ENCODE results near the gene RAB37. TPM values are rescaled to one million over a fixed set of nuclear protein-coding genes. Genes with fewer than 3 reads are reported as not detected.

RAB37 gene
- polyA plus RNA-seq, 1 of the 3 experiments (the other 2 are of a cell fraction): 0.25 TPM

GRCh38 chr17:74750327-74751069, 13.4 kb downstream of the RAB37 start:
- POLR2A ChIA-PET: interaction anchor here (1.7 to 2.4 kb wide), 3 partner anchors 9 to 25 kb away, joined by 6 to 19 read pairs (median 9); partner anchors contain the start of gene NAT9
- Histone ChIP-seq H2AFZ (ENCODE audit: low read depth) (no peak overlapping the region), H4K20me1 (ENCODE audit: insufficient read depth) (no peaks in the 10 kb centered on the region), H3K36me3 (replicated peaks in 1 of 2; ENCODE audit: control insufficient read depth in 1 of 2, insufficient read depth in 2 of 2, low read length in 1 of 2) (no peaks in the 10 kb centered on the region), H3K4me2 (peak overlapping the region; percentile 99), H3K4me1 (ENCODE audit: control insufficient read depth in 1 of 2, insufficient read depth in 2 of 2, low read depth in 1 of 2, low read length in 1 of 2) (peaks cover 0 to 26% of the 10 kb centered on the region in 2 experiments; a peak in 1 of 4 replicates), H3F3A (replicated peaks; ENCODE audit: insufficient read depth) (peaks cover 14% of the 10 kb centered on the region), H3K9me3 (no peaks in the 10 kb centered on the region), H3K9me2 (no peaks in the 10 kb centered on the region), H3K9ac (no peak overlapping the region), H3K4me3 (ENCODE audit: low read depth in 2 of 2, low read length in 1 of 2) (peak overlapping the region; percentile 90 to 97; a peak in 3 of 4 replicates), H3K79me2 (ENCODE audit: insufficient read depth) (peaks cover 16% of the 10 kb centered on the region), H3K27me3 (ENCODE audit: insufficient read depth) (no peaks in the 10 kb centered on the region), H3K27ac (ENCODE audit: low read depth in 2 of 2, low read length in 1 of 2) (no peak overlapping the region; a peak in 1 of 4 replicates)
- 81% methylated on average over 11 of the region's 13 CpGs for WGBS (ENCODE audit: low lambda C conversion rate)
- DNase-seq: no peak
- TF ChIP-seq TCF12 (IDR thresholded peaks at IDR 0.05) (no peak), RCOR1 (IDR thresholded peaks at IDR 0.05; ENCODE audit: low read length) (no peak), ELF1 (IDR thresholded peaks at IDR 0.05) (no peak), SMC3 (IDR thresholded peaks at IDR 0.05; ENCODE audit: low read depth, low read length) (no peak), MAX (IDR thresholded peaks at IDR 0.05; ENCODE audit: low read depth) (no peak)
- TF ChIP-seq, protein P1, sequence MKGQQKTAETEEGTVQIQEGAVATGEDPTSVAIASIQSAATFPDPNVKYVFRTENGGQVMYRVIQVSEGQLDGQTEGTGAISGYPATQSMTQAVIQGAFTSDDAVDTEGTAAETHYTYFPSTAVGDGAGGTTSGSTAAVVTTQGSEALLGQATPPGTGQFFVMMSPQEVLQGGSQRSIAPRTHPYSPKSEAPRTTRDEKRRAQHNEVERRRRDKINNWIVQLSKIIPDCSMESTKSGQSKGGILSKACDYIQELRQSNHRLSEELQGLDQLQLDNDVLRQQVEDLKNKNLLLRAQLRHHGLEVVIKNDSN (IDR thresholded peaks at IDR 0.05; ENCODE audit: borderline replicate concordance, low read depth): no peak
- CTCF ChIA-PET: interaction anchor here (1.3 to 21.6 kb wide), 6 partner anchors 14 to 185 kb away, joined by 3 to 1361 read pairs (median 50); partner anchors contain the start of genes FDXR, GRIN2C, NAT9 and RAB37

DNA sequence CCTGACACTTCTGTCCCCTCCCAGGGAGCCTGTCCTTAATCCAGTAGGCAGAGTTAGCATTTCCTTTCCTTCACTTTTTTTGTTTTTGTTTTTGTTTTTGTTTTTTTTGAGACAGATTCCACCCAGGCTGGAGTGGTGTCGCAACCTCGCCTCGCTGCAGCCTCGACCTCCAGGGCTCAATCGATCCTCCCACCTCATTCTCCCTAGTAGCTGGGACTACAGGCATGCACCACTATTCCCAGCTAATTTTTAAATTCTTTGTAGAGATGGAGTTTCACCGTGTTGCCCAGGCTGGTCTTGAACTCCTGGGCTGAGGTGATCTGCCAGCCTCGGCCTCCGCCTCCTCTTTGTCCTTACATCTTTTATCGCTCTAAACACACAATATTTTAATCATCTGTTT, 15.4 kb downstream of the RAB37 start:
- Histone ChIP-seq H3K9me3 (no peaks in the 10 kb centered on the region), H3K79me2 (ENCODE audit: insufficient read depth) (peaks cover 24% of the 10 kb centered on the region), H4K20me1 (ENCODE audit: insufficient read depth) (no peaks in the 10 kb centered on the region), H2AFZ (ENCODE audit: low read depth) (no peak overlapping the region), H3K36me3 (replicated peaks in 1 of 2; ENCODE audit: control insufficient read depth in 1 of 2, insufficient read depth in 2 of 2, low read length in 1 of 2) (no peaks in the 10 kb centered on the region), H3K4me2 (no peak overlapping the region), H3K27ac (ENCODE audit: low read depth in 2 of 2, low read length in 1 of 2) (no peak overlapping the region), H3K9me2 (no peaks in the 10 kb centered on the region), H3F3A (replicated peaks; ENCODE audit: insufficient read depth) (peaks cover 1% of the 10 kb centered on the region), H3K27me3 (ENCODE audit: insufficient read depth) (no peaks in the 10 kb centered on the region), H3K9ac (no peak overlapping the region), H3K4me3 (ENCODE audit: low read depth in 2 of 2, low read length in 1 of 2) (no peak overlapping the region), H3K4me1 (ENCODE audit: control insufficient read depth in 1 of 2, insufficient read depth in 2 of 2, low read depth in 1 of 2, low read length in 1 of 2) (peaks cover 4 to 34% of the 10 kb centered on the region in 2 experiments; a peak in 3 of 4 replicates)
- 94% methylated on average over 9 of the region's 9 CpGs for WGBS (ENCODE audit: low lambda C conversion rate)
- POLR2A ChIA-PET: interaction anchor here (1.1 kb wide), 1 partner anchor 17 kb away, joined by 3 read pairs; no protein-coding TSS in a partner anchor
- no peak for DNase-seq
- TF ChIP-seq FOSL2 (IDR thresholded peaks at IDR 0.05; ENCODE audit: borderline replicate concordance, low read depth) (no peak), TEAD4 (IDR thresholded peaks at IDR 0.05; ENCODE audit: borderline replicate concordance, insufficient read depth) (no peak), PBX3 (IDR thresholded peaks at IDR 0.05) (no peak), EZH2phosphoT487 (IDR thresholded peaks at IDR 0.05; ENCODE audit: borderline replicate concordance, low read depth) (no peak), EP300 (IDR thresholded peaks at IDR 0.05; ENCODE audit: borderline replicate concordance in 1 of 2, low read depth in 1 of 2, low read length in 1 of 2) (no peak), REST (IDR thresholded peaks at IDR 0.05; ENCODE audit: low read depth, low read length) (no peak), CTCF (IDR thresholded peaks at IDR 0.05) (no peak), SMC3 (IDR thresholded peaks at IDR 0.05; ENCODE audit: low read depth, low read length) (no peak), JUND (IDR thresholded peaks at IDR 0.05) (no peak)
- TF ChIP-seq, protein P2, sequence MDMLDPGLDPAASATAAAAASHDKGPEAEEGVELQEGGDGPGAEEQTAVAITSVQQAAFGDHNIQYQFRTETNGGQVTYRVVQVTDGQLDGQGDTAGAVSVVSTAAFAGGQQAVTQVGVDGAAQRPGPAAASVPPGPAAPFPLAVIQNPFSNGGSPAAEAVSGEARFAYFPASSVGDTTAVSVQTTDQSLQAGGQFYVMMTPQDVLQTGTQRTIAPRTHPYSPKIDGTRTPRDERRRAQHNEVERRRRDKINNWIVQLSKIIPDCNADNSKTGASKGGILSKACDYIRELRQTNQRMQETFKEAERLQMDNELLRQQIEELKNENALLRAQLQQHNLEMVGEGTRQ (IDR thresholded peaks at IDR 0.05; ENCODE audit: borderline replicate concordance, low read depth, low read length): no peak
- TF ChIP-seq, protein P1 (IDR thresholded peaks at IDR 0.05; ENCODE audit: borderline replicate concordance, low read depth): no peak
- CTCF ChIA-PET: interaction anchor here (1.3 to 21.6 kb wide), 4 partner anchors 24 to 113 kb away, joined by 5 to 1361 read pairs (median 102); partner anchors contain the start of genes GRIN2C and NAT9

Data from SK-N-SH (cell line).